Fibroblast of lung (primary cell): Measurements from ENCODE around the gene SLC35F5. TPM values are rescaled to one million over a fixed set of nuclear protein-coding genes. Genes with fewer than 3 reads are reported as not detected.
"Not testable (repeated sequence)": the region's sequence is repeated elsewhere in the genome, so short reads cannot be mapped to it uniquely, and the experiment has no call there.

Experiments used
- DNase-seq, 2 donors: peaks; one replicate each; pipeline versions ENCODE4 v3.0.0 to v3.0.0-alpha.2; 2010; ENCODE audit warnings: low read depth in 2 of 2
- H2AFZ ChIP-seq: 2 replicates; pipeline ENCODE4 v1.5.1; 2012; ENCODE audit warnings: low read length, control low read depth, inconsistent platforms
- H3K27ac ChIP-seq: 2 replicates; pipeline ENCODE4 v1.5.1; 2011; ENCODE audit warnings: low read length, control low read depth; ENCODE audit not compliant: insufficient read depth
- H3K27me3 ChIP-seq: 2 replicates; pipeline ENCODE4 v1.5.1; 2011; ENCODE audit warnings: mild to moderate bottlenecking, low read length; ENCODE audit not compliant: control insufficient read depth, insufficient read depth
- H3K36me3 ChIP-seq: 2 replicates; pipeline ENCODE4 v1.5.1; 2011; ENCODE audit warnings: low read length; ENCODE audit not compliant: control insufficient read depth, insufficient read depth
- H3K4me1 ChIP-seq: 2 replicates; pipeline ENCODE4 v1.5.1; 2011; ENCODE audit warnings: low read length; ENCODE audit not compliant: control insufficient read depth, insufficient read depth; ENCODE audit errors: extremely low read depth
- H3K4me2 ChIP-seq: 2 replicates; pipeline ENCODE4 v1.5.1; 2011; ENCODE audit warnings: low read length, control low read depth; ENCODE audit not compliant: insufficient read depth; ENCODE audit errors: extremely low read depth
- H3K4me3 ChIP-seq, 4 experiments: fragments of 200-600 bp in 1 of 4; sonication (generic) in 1 of 4; replicated peaks in 1 of 4; 2 replicates each; pipeline ENCODE4 v1.5.1; 2011 to 2016; ENCODE audit warnings: low read length in 4 of 4, low read depth in 3 of 4, mild to moderate bottlenecking in 3 of 4, control low read depth in 2 of 4, inconsistent platforms in 1 of 4, mixed read lengths in 1 of 4; ENCODE audit not compliant: insufficient read depth in 1 of 4; ENCODE audit errors: control extremely low read depth in 1 of 4
- H3K79me2 ChIP-seq: 2 replicates; pipeline ENCODE4 v1.5.1; 2012; ENCODE audit warnings: mild to moderate bottlenecking, low read length, inconsistent platforms; ENCODE audit not compliant: control insufficient read depth, insufficient read depth
- H3K9ac ChIP-seq: 2 replicates; pipeline ENCODE4 v1.5.1; 2011; ENCODE audit warnings: mild to moderate bottlenecking, low read length, control low read depth; ENCODE audit not compliant: insufficient read depth
- H3K9me3 ChIP-seq: 2 replicates; pipeline ENCODE4 v1.5.1; 2012; ENCODE audit warnings: low read depth, low read length; ENCODE audit not compliant: control insufficient read depth, insufficient read depth
- H4K20me1 ChIP-seq: 2 replicates; pipeline ENCODE4 v1.5.1; 2011; ENCODE audit warnings: low read length; ENCODE audit not compliant: control insufficient read depth, insufficient read depth; ENCODE audit errors: extremely low read depth
- EZH2 ChIP-seq: IDR thresholded peaks from 2 replicates; pipeline ENCODE4 v1.5.1; 2012; ENCODE audit warnings: low read length, control low read depth, mild to moderate bottlenecking; ENCODE audit errors: missing control alignments
- polyA plus RNA-seq, 2 donors: library from polyadenylated mRNA; depleted of rRNA in 1 of 2; stranded (reverse) in 1 of 2; unstranded in 1 of 2; fragments of >200 nt; gene quantifications; 2 replicates each; pipeline ENCODE4 v1.2.1, GENCODE V29; 2011 to 2012; ENCODE audit warnings: missing spikeins in 1 of 2
- total RNA-seq: library from RNA; depleted of rRNA; stranded (reverse); fragments of >200 nt; gene quantifications from 2 replicates; pipeline ENCODE4 v1.2.1, GENCODE V29; 2014
- TF ChIP-seq, protein P1 (sequence below), 2 donors: IDR thresholded peaks in 1 of 2; conservative IDR thresholded peaks in 1 of 2; 1 replicate in 1 of 2; 2 replicates in 1 of 2; pipeline ENCODE4 v1.5.1; 2011 to 2012; ENCODE audit warnings: low read length in 2 of 2, control low read depth in 1 of 2, inconsistent platforms in 1 of 2, low read depth in 1 of 2, mild to moderate bottlenecking in 1 of 2

Gene SLC35F5
- total and polyA plus RNA-seq, 2 donors (not counting 1 experiment from before 2014, with no cell fraction given), result 86.1 to 245 TPM

DNA sequence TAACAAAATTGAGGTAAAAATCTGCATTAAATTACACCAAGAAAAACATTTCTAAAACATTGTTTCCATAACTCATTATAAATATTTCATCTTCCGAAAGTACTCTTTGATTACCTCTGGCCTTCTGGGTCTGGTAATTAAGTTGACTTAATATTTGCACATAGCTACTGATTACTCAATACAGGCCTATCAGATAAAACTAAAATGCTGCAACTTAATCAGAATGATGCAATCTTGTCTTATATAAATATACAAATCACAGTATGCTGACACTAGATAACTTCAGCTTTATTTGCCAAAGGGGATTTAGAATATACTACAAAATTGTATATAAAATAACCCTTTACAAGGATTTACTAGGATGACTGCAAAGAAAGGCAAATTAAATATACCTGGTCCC, 49.3 kb downstream of the SLC35F5 start:
- DNase-seq, result peak in 1 of 2 donors; percentile 49
- no peaks in the 10 kb centered on the region for H3K36me3 ChIP-seq
- H3K9ac ChIP-seq, result no peak overlapping the region
- no peaks in the 10 kb centered on the region for H4K20me1 ChIP-seq
- no peak overlapping the region for H3K4me3 ChIP-seq
- no peak overlapping the region for H2AFZ ChIP-seq
- no peaks in the 10 kb centered on the region for H3K4me1 ChIP-seq
- no peaks in the 10 kb centered on the region for H3K27me3 ChIP-seq
- H3K4me2 ChIP-seq, result no peak overlapping the region
- H3K79me2 ChIP-seq, result no peaks in the 10 kb centered on the region
- no peak for TF ChIP-seq EZH2
- TF ChIP-seq, protein P1, sequence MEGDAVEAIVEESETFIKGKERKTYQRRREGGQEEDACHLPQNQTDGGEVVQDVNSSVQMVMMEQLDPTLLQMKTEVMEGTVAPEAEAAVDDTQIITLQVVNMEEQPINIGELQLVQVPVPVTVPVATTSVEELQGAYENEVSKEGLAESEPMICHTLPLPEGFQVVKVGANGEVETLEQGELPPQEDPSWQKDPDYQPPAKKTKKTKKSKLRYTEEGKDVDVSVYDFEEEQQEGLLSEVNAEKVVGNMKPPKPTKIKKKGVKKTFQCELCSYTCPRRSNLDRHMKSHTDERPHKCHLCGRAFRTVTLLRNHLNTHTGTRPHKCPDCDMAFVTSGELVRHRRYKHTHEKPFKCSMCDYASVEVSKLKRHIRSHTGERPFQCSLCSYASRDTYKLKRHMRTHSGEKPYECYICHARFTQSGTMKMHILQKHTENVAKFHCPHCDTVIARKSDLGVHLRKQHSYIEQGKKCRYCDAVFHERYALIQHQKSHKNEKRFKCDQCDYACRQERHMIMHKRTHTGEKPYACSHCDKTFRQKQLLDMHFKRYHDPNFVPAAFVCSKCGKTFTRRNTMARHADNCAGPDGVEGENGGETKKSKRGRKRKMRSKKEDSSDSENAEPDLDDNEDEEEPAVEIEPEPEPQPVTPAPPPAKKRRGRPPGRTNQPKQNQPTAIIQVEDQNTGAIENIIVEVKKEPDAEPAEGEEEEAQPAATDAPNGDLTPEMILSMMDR (conservative IDR thresholded peaks at IDR 0.05 in 1 of 2, IDR thresholded peaks at IDR 0.05 in 1 of 2; ENCODE audit: low read depth in 1 of 2, low read length in 2 of 2), result no peak
- H3K9me3 ChIP-seq, result no peaks in the 10 kb centered on the region
- no peak overlapping the region for H3K27ac ChIP-seq

DNA sequence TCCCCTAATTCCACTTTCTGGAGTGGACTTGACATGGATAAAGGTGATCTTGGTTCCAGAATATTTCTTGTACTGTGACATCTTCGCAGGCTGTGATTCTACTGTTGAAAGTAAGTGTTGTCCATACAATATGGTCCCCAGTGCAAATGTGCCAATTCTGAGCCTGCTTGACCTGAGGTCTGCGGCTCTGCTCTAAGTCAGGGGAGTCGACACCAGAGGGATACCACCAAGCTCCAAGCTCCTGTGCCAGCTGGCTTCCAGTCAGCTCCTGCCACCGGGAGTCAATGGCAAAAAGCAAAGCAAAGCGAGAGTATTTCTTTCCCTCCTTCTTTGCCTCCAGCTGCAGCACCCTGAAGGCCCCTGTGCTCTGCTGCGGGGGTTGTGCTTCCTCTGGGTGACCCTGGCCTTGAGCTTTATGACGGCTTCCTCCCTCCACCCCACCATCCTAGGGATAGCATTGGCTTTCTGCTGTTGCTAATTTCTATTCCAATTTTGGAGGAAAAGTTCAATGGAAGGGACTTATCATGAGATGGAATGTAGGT, 50.4 kb downstream of the SLC35F5 start:
- Histone ChIP-seq H3K4me2 (no peak overlapping the region), H3K4me3 (no peak overlapping the region), H3K27me3 (no peaks in the 10 kb centered on the region), H3K36me3 (no peaks in the 10 kb centered on the region), H3K4me1 (no peaks in the 10 kb centered on the region), H3K9me3 (no peaks in the 10 kb centered on the region), H2AFZ (no peak overlapping the region), H3K27ac (no peak overlapping the region), H3K79me2 (no peaks in the 10 kb centered on the region), H3K9ac (no peak overlapping the region), H4K20me1 (no peaks in the 10 kb centered on the region)
- TF ChIP-seq, protein P1 (conservative IDR thresholded peaks at IDR 0.05 in 1 of 2, IDR thresholded peaks at IDR 0.05 in 1 of 2; ENCODE audit: low read depth in 1 of 2, low read length in 2 of 2), result no peak
- TF ChIP-seq EZH2, result no peak
- DNase-seq, result no peak

DNA sequence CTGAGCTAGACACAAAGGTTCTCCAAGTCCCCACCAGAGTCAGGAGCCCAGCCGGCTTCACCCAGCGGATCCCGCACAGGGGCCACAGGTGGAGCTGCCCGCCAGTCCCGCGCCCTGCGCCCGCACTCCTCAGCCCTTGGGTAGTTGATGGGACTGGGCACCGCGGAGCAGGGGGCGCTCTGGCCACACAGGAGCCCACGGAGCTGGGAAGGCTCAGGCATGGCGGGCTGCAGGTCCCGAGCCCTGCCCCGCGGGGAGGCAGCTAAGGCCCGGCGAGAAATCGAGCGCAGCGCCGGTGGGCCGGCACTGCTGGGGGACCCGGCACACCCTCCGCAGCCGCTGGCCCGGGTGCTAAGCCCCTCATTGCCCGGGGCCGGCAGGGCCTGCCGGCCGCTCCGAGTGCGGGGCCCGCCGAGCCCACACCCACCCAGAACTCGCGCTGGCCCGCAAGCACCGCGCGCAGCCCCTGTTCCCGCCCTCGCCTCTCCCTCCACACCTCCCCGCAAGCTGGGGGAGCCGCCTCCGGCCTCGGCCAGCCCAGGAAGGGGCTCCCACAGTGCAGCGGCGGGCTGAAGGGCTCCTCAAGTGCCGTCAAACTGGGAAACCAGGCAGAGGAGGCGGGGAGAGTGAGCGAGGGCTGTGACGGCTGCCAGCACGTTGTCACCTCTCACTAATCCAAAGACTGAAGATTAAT, 52.0 kb downstream of the SLC35F5 start:
- not testable (repeated sequence) for H3K4me3 ChIP-seq, DNase-seq, H3K79me2 ChIP-seq, H3K36me3 ChIP-seq, H3K4me1 ChIP-seq, H4K20me1 ChIP-seq, H3K27ac ChIP-seq, H3K27me3 ChIP-seq, H2AFZ ChIP-seq, H3K9ac ChIP-seq, H3K4me2 ChIP-seq, H3K9me3 ChIP-seq
